Mesangial cell (primary cell): ENCODE results near the gene GOPC. TPM values are rescaled to one million over a fixed set of nuclear protein-coding genes. Genes with fewer than 3 reads are reported as not detected.

Experiments used
- total RNA-seq: library from RNA; depleted of rRNA; stranded (reverse); fragments of >200 nt; gene quantifications from 2 replicates; pipeline ENCODE4 v1.2.3, GENCODE V29; 2015

GOPC gene
- total RNA-seq: 15.8 and 21.5 TPM in 2 replicates

DNA sequence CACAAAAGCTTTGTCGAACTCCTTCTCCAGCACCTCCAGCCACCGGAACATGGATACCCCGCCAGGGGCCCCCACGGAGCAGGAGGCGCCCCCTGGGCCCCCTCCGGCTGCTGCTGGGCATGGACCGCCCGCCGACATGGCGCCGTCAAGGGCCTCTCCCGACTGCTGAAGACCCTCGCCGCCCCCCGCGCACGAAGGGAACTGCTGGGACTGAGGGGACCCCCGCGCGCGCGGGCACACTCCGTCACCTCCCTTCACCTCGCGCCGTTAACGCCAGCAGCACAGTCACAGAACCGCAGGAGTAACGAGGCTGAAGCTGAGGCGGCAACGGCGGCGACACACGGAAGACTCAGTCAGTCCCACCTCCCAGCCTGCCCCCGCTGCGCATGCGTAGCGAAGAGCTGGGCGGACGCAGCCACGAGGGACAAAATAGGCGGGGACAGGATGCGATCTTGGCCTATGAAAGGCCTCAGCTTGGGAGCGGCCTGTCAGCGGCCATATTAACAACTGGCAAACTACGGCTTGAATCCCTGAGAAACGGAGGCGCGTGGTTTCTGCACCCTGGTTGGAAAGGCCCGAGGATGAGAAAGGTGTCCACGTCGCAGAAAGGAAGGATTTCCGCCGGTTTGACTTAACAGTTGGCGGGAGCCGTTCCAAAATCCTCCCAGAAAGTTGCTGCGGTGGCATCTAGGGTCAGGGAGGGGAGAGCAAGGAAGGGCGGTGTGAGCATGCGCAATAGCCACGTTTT lies at the start of gene GOPC:
Gene GOPC, minus strand, starts transcription at position 361 of the 748 bp plus-strand sequence. Its CDS starts 223 bp downstream, at position 138.

Other genes starting within 250 kb of the GOPC start
- gene ROS1, start 176.6 kb downstream of the GOPC start, total RNA-seq: 0.13 and 1.1 TPM in 2 replicates
- gene DCBLD1, start 119.8 kb downstream of the GOPC start, total RNA-seq: 30.0 and 74.8 TPM in 2 replicates
- gene NUS1, start 73.0 kb upstream of the GOPC start, total RNA-seq: 14.2 and 18.4 TPM in 2 replicates